ENCODE data around the gene ISOC1. TPM values are rescaled to one million over a fixed set of nuclear protein-coding genes. Genes with fewer than 3 reads are reported as not detected.

The ISOC1 gene
- total RNA-seq, result 10 to 100 TPM; 18.1 to 45.1 (median 26.2) TPM

GRCh38 chr5:129094087-129094923, at the start of gene ISOC1:
Gene ISOC1 (plus strand): TSS chr5:129094749. CDS start chr5:129094767, 18 bp downstream.
- Histone ChIP-seq H3K36me3 (no peaks in the 10 kb centered on the region), H3K27me3 (no peaks in the 10 kb centered on the region), H3K9me3 (no peaks in the 10 kb centered on the region), H3K4me3 (replicated peaks in 1 of 3) (peak within 1 kb of the TSS; percentile 66 to 97 (median 86)), H3K4me1 (peaks cover 3 to 9% of the 10 kb centered on the region in 2 donors), H3K27ac (peak within 1 kb of the TSS; percentile 69 to 87 (median 71))
- peak; percentile 92 to 94 for DNase-seq
- TF ChIP-seq CTCF (IDR thresholded peaks at IDR 0.05) (peak in 2 of 6 experiments; percentile 17 to 19), POLR2A (IDR thresholded peaks at IDR 0.05) (peak; percentile 23 to 97)
- 1 to 3% methylated on average over 14 to 18 of the region's 87 CpGs for WGBS, 2 donors
- intact Hi-C loops (cut with DNase I), result no loop called here

GRCh38 chr5:129046151-129046550, 48.4 kb upstream of the ISOC1 start:
- H3K9me3 ChIP-seq, result no peaks in the 10 kb centered on the region
- no peaks in the 10 kb centered on the region for H3K4me1 ChIP-seq
- no peak for DNase-seq
- no peak overlapping the region for H3K4me3 ChIP-seq (replicated peaks in 1 of 3)
- no peaks in the 10 kb centered on the region for H3K27me3 ChIP-seq
- intact Hi-C loops (cut with DNase I), result no loop called here
- no peak for TF ChIP-seq POLR2A (IDR thresholded peaks at IDR 0.05)
- no peak for TF ChIP-seq CTCF (IDR thresholded peaks at IDR 0.05)
- no peaks in the 10 kb centered on the region for H3K36me3 ChIP-seq
- H3K27ac ChIP-seq, result no peak overlapping the region

- Histone ChIP-seq H3K9me3 (no peaks in the 10 kb centered on the region), H3K36me3 (no peaks in the 10 kb centered on the region), H3K4me3 (replicated peaks in 1 of 3) (no peak overlapping the region), H3K27me3 (no peaks in the 10 kb centered on the region), H3K4me1 (no peaks in the 10 kb centered on the region), H3K27ac (no peak overlapping the region)
- TF ChIP-seq CTCF (IDR thresholded peaks at IDR 0.05) (no peak), POLR2A (IDR thresholded peaks at IDR 0.05) (no peak)
- DNase-seq, result no peak
- WGBS, 2 donors, result 48 to 62% methylated on average over 2 of the region's 2 CpGs
- intact Hi-C loops (cut with DNase I), result no loop called here
Measured at GRCh38 chr5:129048509-129048908, 46.0 kb upstream of the ISOC1 start.

GRCh38 chr5:129049126-129049799, 45.3 kb upstream of the ISOC1 start:
- TF ChIP-seq POLR2A (IDR thresholded peaks at IDR 0.05) (no peak), CTCF (IDR thresholded peaks at IDR 0.05) (no peak)
- Histone ChIP-seq H3K27ac (no peak overlapping the region), H3K36me3 (no peaks in the 10 kb centered on the region), H3K4me3 (replicated peaks in 1 of 3) (no peak overlapping the region), H3K4me1 (no peaks in the 10 kb centered on the region), H3K27me3 (no peaks in the 10 kb centered on the region), H3K9me3 (no peaks in the 10 kb centered on the region)
- WGBS, 2 donors, result 68 to 74% methylated on average over 2 of the region's 2 CpGs
- intact Hi-C loops (cut with DNase I), result no loop called here
- no peak for DNase-seq

- no peaks in the 10 kb centered on the region for H3K9me3 ChIP-seq
- no peaks in the 10 kb centered on the region for H3K27me3 ChIP-seq
- no peaks in the 10 kb centered on the region for H3K36me3 ChIP-seq
- H3K4me3 ChIP-seq (replicated peaks in 1 of 3), result no peak overlapping the region
- no peak for DNase-seq
- TF ChIP-seq POLR2A (IDR thresholded peaks at IDR 0.05), result no peak
- no peak for TF ChIP-seq CTCF (IDR thresholded peaks at IDR 0.05)
- H3K27ac ChIP-seq, result no peak overlapping the region
- no peaks in the 10 kb centered on the region for H3K4me1 ChIP-seq
- intact Hi-C loops (cut with DNase I), result no loop called here
- WGBS, 2 donors, result 60 to 88% methylated on average over 4 of the region's 4 CpGs
Measured at GRCh38 chr5:129051283-129051682, 43.3 kb upstream of the ISOC1 start.
